Lower lobe of right lung (tissue), 2 donors: ENCODE data around the gene CCDC61. TPM values are rescaled to one million over a fixed set of nuclear protein-coding genes. Genes with fewer than 3 reads are reported as not detected.

Source experiments
- ATAC-seq, 2 donors: fragments of 200-7000 bp; cut with Tn5 transposase; one replicate each; pipeline ENCODE4 v1.9.1; 2020 to 2022; ENCODE audit warnings: mild to moderate bottlenecking in 2 of 2, moderate library complexity in 2 of 2
- DNase-seq: peaks from one replicate; pipeline ENCODE4 v3.0.0-alpha.2; 2020
- H3K27ac ChIP-seq: fragments of 200-600 bp; one replicate; pipeline ENCODE4 v1.8.0; 2022
- H3K27me3 ChIP-seq: fragments of 200-600 bp; one replicate; pipeline ENCODE4 v1.8.0; 2022; ENCODE audit warnings: low read depth
- H3K36me3 ChIP-seq: fragments of 200-600 bp; one replicate; pipeline ENCODE4 v1.8.0; 2022; ENCODE audit warnings: mild to moderate bottlenecking
- H3K4me1 ChIP-seq: fragments of 200-600 bp; one replicate; pipeline ENCODE4 v1.8.0; 2022
- H3K4me3 ChIP-seq: fragments of 200-600 bp; one replicate; pipeline ENCODE4 v1.8.0; 2022; ENCODE audit warnings: mild to moderate bottlenecking
- H3K9me3 ChIP-seq: fragments of 200-600 bp; one replicate; pipeline ENCODE4 v1.8.0; 2022
- intact Hi-C: fragments of 100-400 bp; cut with DNase I; formaldehyde crosslinking; loops from one replicate; pipeline ENCODE4 v1.11.0; 2022
- total RNA-seq: library from RNA; stranded (reverse); fragmentation: NEBNext Ultra II Directional; extraction: Animal tissue kit (Norgen Biotek cat#: 25700); gene quantifications from one replicate; pipeline ENCODE4 v1.2.1, GENCODE V29; 2021
- TF ChIP-seq, protein P1 (sequence below): fragments of 200-600 bp; IDR thresholded peaks from one replicate; pipeline ENCODE4 v1.8.0; 2022; ENCODE audit warnings: antibody characterized with exemption, mild to moderate bottlenecking
- donor health status: DM: no; HTN: yes; CAD: no; lungs with severe emphysema.

CCDC61 gene
- total RNA-seq, 1 donor from 2014 or later, result 16.3 TPM

- DNase-seq, result no peak
- TF ChIP-seq, protein P1, sequence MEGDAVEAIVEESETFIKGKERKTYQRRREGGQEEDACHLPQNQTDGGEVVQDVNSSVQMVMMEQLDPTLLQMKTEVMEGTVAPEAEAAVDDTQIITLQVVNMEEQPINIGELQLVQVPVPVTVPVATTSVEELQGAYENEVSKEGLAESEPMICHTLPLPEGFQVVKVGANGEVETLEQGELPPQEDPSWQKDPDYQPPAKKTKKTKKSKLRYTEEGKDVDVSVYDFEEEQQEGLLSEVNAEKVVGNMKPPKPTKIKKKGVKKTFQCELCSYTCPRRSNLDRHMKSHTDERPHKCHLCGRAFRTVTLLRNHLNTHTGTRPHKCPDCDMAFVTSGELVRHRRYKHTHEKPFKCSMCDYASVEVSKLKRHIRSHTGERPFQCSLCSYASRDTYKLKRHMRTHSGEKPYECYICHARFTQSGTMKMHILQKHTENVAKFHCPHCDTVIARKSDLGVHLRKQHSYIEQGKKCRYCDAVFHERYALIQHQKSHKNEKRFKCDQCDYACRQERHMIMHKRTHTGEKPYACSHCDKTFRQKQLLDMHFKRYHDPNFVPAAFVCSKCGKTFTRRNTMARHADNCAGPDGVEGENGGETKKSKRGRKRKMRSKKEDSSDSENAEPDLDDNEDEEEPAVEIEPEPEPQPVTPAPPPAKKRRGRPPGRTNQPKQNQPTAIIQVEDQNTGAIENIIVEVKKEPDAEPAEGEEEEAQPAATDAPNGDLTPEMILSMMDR, result no peak
Measured at GRCh38 chr19:46049597-46049996, 54.3 kb downstream of the CCDC61 start.

GRCh38 chr19:46052896-46053295 is 57.6 kb downstream of the CCDC61 start:
- TF ChIP-seq, protein P1, result no peak
- ATAC-seq (no peak), DNase-seq (no peak)
- H3K27me3 ChIP-seq, result peaks cover 28% of the 10 kb centered on the region
- H3K36me3 ChIP-seq, result no peaks in the 10 kb centered on the region
- H3K27ac ChIP-seq, result no peak overlapping the region
- no peaks in the 10 kb centered on the region for H3K9me3 ChIP-seq
- no peak overlapping the region for H3K4me3 ChIP-seq
- intact Hi-C loops, result no loop called here
- no peaks in the 10 kb centered on the region for H3K4me1 ChIP-seq

More at GRCh38 chr19:46049597-46049996, 54.3 kb downstream of the CCDC61 start:
- Histone ChIP-seq H3K36me3 (no peaks in the 10 kb centered on the region), H3K27ac (no peak overlapping the region), H3K9me3 (no peaks in the 10 kb centered on the region), H3K4me3 (no peak overlapping the region), H3K27me3 (peaks cover 18% of the 10 kb centered on the region), H3K4me1 (no peaks in the 10 kb centered on the region)
- ATAC-seq, result no peak
- intact Hi-C loops, result no loop called here

DNA sequence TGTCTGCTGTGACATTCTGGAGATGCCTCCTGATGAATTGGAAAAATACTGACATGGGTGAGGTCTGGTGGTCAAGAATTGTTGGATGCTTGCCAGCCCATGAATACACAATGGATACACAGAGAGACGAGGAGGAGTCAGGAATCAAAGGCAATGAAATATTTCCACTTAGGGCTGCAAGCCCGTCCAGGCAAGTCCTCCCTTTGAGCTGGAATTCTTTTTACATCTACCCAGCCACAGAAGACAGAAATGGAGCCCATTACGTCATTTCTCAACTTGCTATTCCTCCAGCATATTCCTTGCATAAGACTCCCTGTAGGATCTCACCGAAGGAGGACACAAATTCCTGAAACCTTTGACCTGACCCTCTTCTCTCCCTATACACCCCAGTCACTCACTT is 61.3 kb downstream of the CCDC61 start:
- no peak for ATAC-seq
- no peaks in the 10 kb centered on the region for H3K36me3 ChIP-seq
- H3K27ac ChIP-seq, result no peak overlapping the region
- H3K27me3 ChIP-seq, result peaks cover 24% of the 10 kb centered on the region
- no peaks in the 10 kb centered on the region for H3K4me1 ChIP-seq
- no peak for DNase-seq
- TF ChIP-seq, protein P1, result no peak
- intact Hi-C loops, result no loop called here
- H3K4me3 ChIP-seq, result no peak overlapping the region
- H3K9me3 ChIP-seq, result no peaks in the 10 kb centered on the region

DNA sequence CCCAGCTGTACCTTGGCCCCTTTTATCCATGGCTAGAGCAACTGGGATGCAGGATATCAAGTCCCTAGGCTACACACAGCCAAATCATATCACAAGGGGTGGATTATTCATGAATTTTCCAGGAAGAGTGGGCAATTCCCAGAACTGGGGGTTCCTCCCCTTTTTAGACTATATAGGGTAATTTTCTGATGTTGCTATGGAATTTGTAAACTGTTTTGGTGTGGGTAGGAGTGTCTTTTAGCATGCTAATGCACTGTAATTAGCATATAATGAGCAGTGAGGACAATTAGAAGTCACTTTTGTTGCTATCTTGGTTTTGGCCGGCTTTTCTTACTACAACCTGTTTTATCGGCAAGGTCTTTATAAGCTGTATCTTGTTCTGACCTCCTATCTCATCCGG is 63.5 kb downstream of the CCDC61 start:
- no peaks in the 10 kb centered on the region for H3K9me3 ChIP-seq
- H3K4me3 ChIP-seq, result no peak overlapping the region
- peaks cover 37% of the 10 kb centered on the region for H3K27me3 ChIP-seq
- H3K4me1 ChIP-seq, result no peaks in the 10 kb centered on the region
- ATAC-seq (no peak), DNase-seq (no peak)
- TF ChIP-seq, protein P1, result no peak
- no peak overlapping the region for H3K27ac ChIP-seq
- intact Hi-C loops, result no loop called here
- no peaks in the 10 kb centered on the region for H3K36me3 ChIP-seq

GRCh38 chr19:46060012-46060411 is 64.7 kb downstream of the CCDC61 start:
- intact Hi-C loops, result no loop called here
- no peaks in the 10 kb centered on the region for H3K9me3 ChIP-seq
- DNase-seq (no peak), ATAC-seq (no peak)
- peaks cover 45% of the 10 kb centered on the region for H3K27me3 ChIP-seq
- no peaks in the 10 kb centered on the region for H3K36me3 ChIP-seq
- TF ChIP-seq, protein P1, result no peak
- H3K4me3 ChIP-seq, result no peak overlapping the region
- H3K27ac ChIP-seq, result no peak overlapping the region
- H3K4me1 ChIP-seq, result no peaks in the 10 kb centered on the region

DNA sequence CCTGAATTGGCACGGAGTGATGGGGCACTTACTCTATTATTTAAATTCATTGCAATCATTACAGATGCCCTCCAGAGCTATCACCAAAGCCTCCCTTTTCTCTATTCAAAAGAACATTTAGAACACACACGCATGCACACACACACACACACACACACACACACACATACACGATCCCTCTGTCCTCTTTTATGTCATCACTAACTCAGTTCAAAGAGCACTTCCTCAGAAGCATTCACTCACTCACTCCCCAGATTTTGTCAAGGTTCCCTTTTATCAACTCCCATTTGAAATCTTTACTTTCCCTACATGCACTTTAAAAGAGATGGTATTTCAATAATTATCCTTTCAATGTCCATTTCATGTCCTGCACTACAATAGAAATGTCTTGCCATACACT is 67.9 kb downstream of the CCDC61 start:
- no peak for DNase-seq
- Histone ChIP-seq H3K36me3 (no peaks in the 10 kb centered on the region), H3K9me3 (no peaks in the 10 kb centered on the region), H3K27ac (no peak overlapping the region), H3K27me3 (peaks cover 39% of the 10 kb centered on the region), H3K4me1 (no peaks in the 10 kb centered on the region), H3K4me3 (no peak overlapping the region)
- intact Hi-C loops, result no loop called here
- TF ChIP-seq, protein P1, result no peak
- no peak for ATAC-seq
